ENCODE results near the gene INPP5E. TPM values are rescaled to one million over a fixed set of nuclear protein-coding genes. Genes with fewer than 3 reads are reported as not detected.

Gene INPP5E
- total and polyA plus RNA-seq, 2 donors (not counting 1 experiment from before 2014, with no cell fraction given), result 31.0 to 33.1 TPM

GRCh38 chr9:136432591-136432990, 7.1 kb downstream of the INPP5E start:
- Histone ChIP-seq H4K20me1 (ENCODE audit: control insufficient read depth, insufficient read depth, low read length, poor library complexity, severe bottlenecking) (peaks cover 51% of the 10 kb centered on the region), H2AFZ (ENCODE audit: insufficient read depth, low read depth, low read length, poor library complexity, severe bottlenecking) (no peak overlapping the region), H3K79me2 (ENCODE audit: control insufficient read depth, insufficient read depth, low read length) (peaks cover 35% of the 10 kb centered on the region), H3K4me1 (ENCODE audit: control insufficient read depth in 2 of 2, insufficient read depth in 2 of 2, low read length in 2 of 2) (peaks cover 8 to 9% of the 10 kb centered on the region in 2 donors), H3K9me3 (ENCODE audit: control extremely low read depth in 1 of 3, control insufficient read depth in 2 of 3, insufficient read depth in 1 of 3, low read length in 2 of 3) (no peaks in the 10 kb centered on the region), H3K27ac (ENCODE audit: low read length in 2 of 2) (no peak overlapping the region), H3K9ac (ENCODE audit: low read length) (no peak overlapping the region), H3K4me2 (replicated peaks; ENCODE audit: low read depth, low read length, poor library complexity, severe bottlenecking) (no peak overlapping the region), H3K4me3 (ENCODE audit: control extremely low read depth in 1 of 5, extremely low read depth in 1 of 5, insufficient read depth in 1 of 5, low read depth in 2 of 5, low read length in 4 of 5) (no peak overlapping the region), H3K27me3 (replicated peaks in 1 of 4; ENCODE audit: control extremely low read depth in 1 of 4, control insufficient read depth in 3 of 4, insufficient read depth in 4 of 4, low read length in 3 of 4) (no peaks in the 10 kb centered on the region), H3K36me3 (replicated peaks in 1 of 2; ENCODE audit: control extremely low read depth in 1 of 2, control insufficient read depth in 1 of 2, extremely low read depth in 1 of 2, insufficient read depth in 2 of 2, low read length in 1 of 2) (peaks cover 0 to 25% of the 10 kb centered on the region in 2 experiments)
- no peaks in the 10 kb centered on the region for H3K27me3 Mint-ChIP-seq
- H3K9me3 Mint-ChIP-seq (ENCODE audit: insufficient read depth), result no peaks in the 10 kb centered on the region
- no peak overlapping the region for H3K27ac Mint-ChIP-seq
- intact Hi-C loops (cut with micrococcal nuclease), result no loop called here
- H3K4me3 Mint-ChIP-seq, result no peak overlapping the region
- POLR2A ChIA-PET, result no interaction called here
- H3K4me1 Mint-ChIP-seq, result peaks cover 15% of the 10 kb centered on the region
- ATAC-seq (ENCODE audit: low read depth), result no peak
- TF ChIP-seq EZH2 (IDR thresholded peaks at IDR 0.05; ENCODE audit: borderline replicate concordance, insufficient read depth, low read depth, low read length, poor library complexity, severe bottlenecking) (no peak), CTCF (IDR thresholded peaks at IDR 0.05) (no peak)
- CTCF ChIA-PET, result no interaction called here
- 91% methylated on average over 26 of the region's 26 CpGs for WGBS (ENCODE audit: insufficient coverage)
- DNase-seq, result no peak

- H3K27ac Mint-ChIP-seq, result no peak overlapping the region
- DNase-seq, result no peak
- Histone ChIP-seq H3K36me3 (replicated peaks in 1 of 2; ENCODE audit: control extremely low read depth in 1 of 2, control insufficient read depth in 1 of 2, extremely low read depth in 1 of 2, insufficient read depth in 2 of 2, low read length in 1 of 2) (peaks cover 0 to 26% of the 10 kb centered on the region in 2 experiments), H3K79me2 (ENCODE audit: control insufficient read depth, insufficient read depth, low read length) (peaks cover 28% of the 10 kb centered on the region), H4K20me1 (ENCODE audit: control insufficient read depth, insufficient read depth, low read length, poor library complexity, severe bottlenecking) (peaks cover 43% of the 10 kb centered on the region), H3K4me3 (ENCODE audit: control extremely low read depth in 1 of 5, extremely low read depth in 1 of 5, insufficient read depth in 1 of 5, low read depth in 2 of 5, low read length in 4 of 5) (no peak overlapping the region), H3K4me1 (ENCODE audit: control insufficient read depth in 2 of 2, insufficient read depth in 2 of 2, low read length in 2 of 2) (peaks cover under 1 to 2% of the 10 kb centered on the region in 2 donors), H3K4me2 (replicated peaks; ENCODE audit: low read depth, low read length, poor library complexity, severe bottlenecking) (no peak overlapping the region), H2AFZ (ENCODE audit: insufficient read depth, low read depth, low read length, poor library complexity, severe bottlenecking) (no peak overlapping the region), H3K27ac (ENCODE audit: low read length in 2 of 2) (no peak overlapping the region), H3K9ac (ENCODE audit: low read length) (no peak overlapping the region), H3K9me3 (ENCODE audit: control extremely low read depth in 1 of 3, control insufficient read depth in 2 of 3, insufficient read depth in 1 of 3, low read length in 2 of 3) (no peaks in the 10 kb centered on the region), H3K27me3 (replicated peaks in 1 of 4; ENCODE audit: control extremely low read depth in 1 of 4, control insufficient read depth in 3 of 4, insufficient read depth in 4 of 4, low read length in 3 of 4) (no peaks in the 10 kb centered on the region)
- intact Hi-C loops (cut with micrococcal nuclease), result no loop called here
- TF ChIP-seq EZH2 (IDR thresholded peaks at IDR 0.05; ENCODE audit: borderline replicate concordance, insufficient read depth, low read depth, low read length, poor library complexity, severe bottlenecking) (no peak), CTCF (IDR thresholded peaks at IDR 0.05) (no peak)
- no peak overlapping the region for H3K4me3 Mint-ChIP-seq
- ATAC-seq (ENCODE audit: low read depth), result no peak
- peaks cover 7% of the 10 kb centered on the region for H3K4me1 Mint-ChIP-seq
- H3K9me3 Mint-ChIP-seq (ENCODE audit: insufficient read depth), result no peaks in the 10 kb centered on the region
- 98% methylated on average over 35 of the region's 36 CpGs for WGBS (ENCODE audit: insufficient coverage)
- CTCF ChIA-PET, result no interaction called here
- POLR2A ChIA-PET, result no interaction called here
- no peaks in the 10 kb centered on the region for H3K27me3 Mint-ChIP-seq
Observed at GRCh38 chr9:136431782-136432350, 7.8 kb downstream of the INPP5E start.
